Colon (tissue), 2 donors: ENCODE measurements around the gene TCFL5.
"Not testable (repeated sequence)": the region's sequence is repeated elsewhere in the genome, so short reads cannot be mapped to it uniquely, and the experiment has no call there.

Experiments used
- FAIRE-seq: peaks from 2 replicates; lab custom pipeline; 2012; peaks lifted over from hg19 to GRCh38; lab: Jason Lieb, UNC
- donor health status: control.
- donor health status: control.

TCFL5 gene

DNA sequence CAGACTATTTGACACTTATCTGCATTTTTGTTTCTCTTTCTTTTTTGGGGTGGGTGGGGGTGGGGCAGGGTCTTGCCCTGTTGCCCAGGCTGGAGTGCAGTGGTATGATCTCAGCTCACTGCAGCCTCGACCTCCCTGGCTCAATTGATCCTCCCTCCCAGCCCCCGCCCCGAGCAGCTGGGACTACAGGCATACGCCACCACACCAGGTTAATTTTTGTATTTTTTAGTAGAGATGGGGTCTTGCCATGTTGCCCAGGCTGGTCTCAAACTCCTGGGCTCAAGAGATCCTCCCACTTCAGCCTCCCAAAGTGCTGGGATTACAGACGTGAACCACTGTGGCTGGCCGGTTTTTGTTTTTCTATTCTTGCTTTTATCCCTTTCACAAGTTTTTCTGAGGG, 8.3 kb downstream of the TCFL5 start:
- not testable (repeated sequence) for FAIRE-seq

- FAIRE-seq: no peak
Observed at GRCh38 chr20:62852841-62853240, 8.8 kb downstream of the TCFL5 start.

DNA sequence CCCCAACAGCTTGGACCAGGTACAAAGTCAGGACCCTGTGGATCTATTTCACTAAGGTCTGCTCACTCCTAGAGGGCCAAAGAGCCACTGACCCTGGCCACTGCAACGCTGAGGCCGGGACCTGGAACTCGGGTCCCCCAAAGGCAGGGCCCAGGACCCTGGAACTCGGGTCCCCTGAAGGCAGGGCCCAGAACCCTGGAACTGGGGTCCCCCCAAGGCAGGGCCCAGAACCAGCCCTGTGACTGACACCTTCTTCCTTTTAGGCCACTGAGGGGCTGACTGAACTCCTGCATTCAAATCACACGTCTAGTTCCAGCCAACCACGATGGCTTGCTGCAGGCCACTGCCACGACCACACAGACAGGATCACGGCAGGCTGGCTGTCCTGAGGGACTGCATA, 9.4 kb downstream of the TCFL5 start:
- FAIRE-seq: no peak

DNA sequence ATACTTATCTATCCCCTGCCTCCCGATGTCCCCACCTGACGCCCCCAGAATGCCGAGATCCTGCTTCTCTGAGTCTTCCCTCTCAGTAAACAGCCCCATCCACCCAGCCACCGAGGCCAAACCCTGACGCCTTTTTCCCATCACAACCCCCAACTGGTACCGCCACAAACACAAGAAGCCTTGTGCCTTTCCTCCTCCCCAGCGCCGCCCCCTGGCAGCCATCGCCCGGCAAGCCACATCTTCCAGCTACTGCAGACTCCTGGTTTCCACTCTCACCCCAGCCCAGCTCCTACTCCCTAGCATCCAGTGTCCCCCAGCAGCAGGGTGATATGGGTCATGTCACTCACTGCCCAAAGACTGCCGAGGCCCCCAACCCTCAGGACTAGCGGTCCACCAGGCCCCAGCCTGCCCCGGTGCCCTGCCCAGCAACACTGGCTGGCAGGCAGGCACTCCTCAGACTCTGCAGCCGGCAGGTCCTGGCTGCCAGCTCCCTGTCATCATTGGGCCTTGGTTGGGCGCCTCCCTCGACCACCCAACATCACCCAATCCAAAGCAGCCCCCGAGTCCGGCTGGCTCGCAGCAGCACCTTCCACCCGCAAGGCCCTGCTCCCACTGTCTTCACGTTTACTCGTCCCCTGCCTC, 11.2 kb downstream of the TCFL5 start:
- no peak for FAIRE-seq

DNA sequence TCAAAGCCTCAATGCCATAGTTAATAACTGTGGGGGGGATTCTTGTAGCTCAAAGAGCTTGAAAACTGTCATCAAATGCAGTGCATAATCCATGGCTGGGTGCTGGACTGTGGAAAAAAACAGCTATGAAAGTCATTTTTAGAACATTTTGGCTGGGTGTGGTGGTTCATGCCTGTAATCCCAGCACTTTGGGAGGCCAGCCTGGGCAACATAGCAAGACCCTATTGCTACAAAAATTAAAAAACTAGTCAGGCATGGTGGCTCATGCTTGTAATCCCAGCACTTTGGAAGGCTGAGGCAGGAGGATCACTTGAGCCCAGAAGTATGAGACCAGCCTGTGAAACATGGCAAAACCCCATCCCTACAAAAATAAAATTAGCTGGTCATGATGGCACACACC, 12.2 kb downstream of the TCFL5 start:
- no peak for FAIRE-seq

DNA sequence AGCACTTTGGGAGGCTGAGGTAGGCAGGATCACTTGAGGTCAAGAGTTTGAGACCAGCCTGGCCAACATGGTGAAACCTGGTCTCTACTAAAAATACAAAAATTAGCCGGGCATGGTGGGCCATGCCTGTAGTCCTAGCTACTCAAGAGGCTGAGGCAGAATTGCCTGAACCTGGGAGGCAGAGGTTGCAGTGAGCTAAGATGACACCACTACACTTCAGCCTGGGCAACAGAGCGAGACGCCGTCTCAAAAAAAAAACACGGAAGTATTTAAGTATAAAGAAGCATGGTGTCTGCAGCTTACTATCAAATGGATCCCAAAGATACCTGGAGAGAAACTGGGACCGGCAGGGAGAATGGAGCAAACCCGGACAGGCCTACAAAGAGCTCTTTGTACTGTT, 12.7 kb downstream of the TCFL5 start:
- FAIRE-seq: not testable (repeated sequence)

GRCh38 chr20:62846166-62846890, 15.3 kb downstream of the TCFL5 start:
- FAIRE-seq: no peak

DNA sequence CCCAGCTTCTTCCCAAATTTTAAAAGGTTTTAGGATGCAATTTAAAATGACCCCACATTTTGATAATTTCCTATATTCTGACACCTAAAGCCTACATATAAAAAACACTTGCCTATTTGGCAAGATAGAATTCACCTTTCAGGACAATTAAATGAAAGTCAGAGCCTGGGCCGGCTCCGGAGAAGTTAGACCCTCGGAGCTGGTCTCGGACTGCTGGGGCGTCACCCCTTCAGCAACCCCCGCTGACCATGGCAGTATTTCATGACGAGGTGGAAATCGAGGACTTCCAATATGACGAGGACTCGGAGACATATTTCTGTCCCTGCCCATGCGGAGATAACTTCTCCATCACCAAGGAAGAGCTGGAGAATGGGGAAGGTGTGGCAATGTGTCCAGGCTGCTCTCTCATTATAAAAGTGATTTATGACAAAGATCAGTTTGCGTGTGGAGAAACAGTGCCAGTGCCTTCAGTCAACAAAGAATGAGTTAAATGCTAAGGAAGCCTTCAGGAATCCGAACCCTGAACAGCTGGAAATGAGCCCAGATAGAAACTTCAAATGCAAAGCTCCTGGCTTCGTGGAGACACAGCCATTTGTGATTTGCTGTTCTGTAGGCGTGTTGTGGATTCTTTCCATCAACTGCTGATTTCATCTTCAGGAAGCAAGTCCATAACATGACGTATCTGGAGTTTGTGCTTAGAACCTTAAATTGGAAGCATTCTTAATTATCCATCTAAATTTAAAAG, 16.0 kb downstream of the TCFL5 start:
- FAIRE-seq: no peak

DNA sequence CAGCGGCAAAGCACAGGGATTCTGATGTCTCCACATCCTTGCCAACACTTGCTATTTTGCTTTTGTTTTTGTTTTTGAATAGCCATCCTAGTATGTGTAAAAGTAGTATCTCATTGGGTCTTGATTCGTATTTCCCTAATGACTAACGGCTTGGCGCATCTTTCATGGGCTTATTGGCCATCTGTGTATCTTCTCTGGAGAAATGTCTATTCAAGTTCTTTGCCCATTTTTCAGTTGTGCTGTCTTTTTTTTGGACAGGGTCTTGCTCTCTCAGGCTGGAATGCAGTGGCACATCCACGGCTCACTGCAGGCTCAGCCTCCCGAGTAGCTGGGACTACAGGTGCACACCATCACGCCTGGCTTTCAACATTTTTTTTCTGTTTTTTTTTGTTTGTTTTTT, 17.4 kb downstream of the TCFL5 start:
- no peak for FAIRE-seq

DNA sequence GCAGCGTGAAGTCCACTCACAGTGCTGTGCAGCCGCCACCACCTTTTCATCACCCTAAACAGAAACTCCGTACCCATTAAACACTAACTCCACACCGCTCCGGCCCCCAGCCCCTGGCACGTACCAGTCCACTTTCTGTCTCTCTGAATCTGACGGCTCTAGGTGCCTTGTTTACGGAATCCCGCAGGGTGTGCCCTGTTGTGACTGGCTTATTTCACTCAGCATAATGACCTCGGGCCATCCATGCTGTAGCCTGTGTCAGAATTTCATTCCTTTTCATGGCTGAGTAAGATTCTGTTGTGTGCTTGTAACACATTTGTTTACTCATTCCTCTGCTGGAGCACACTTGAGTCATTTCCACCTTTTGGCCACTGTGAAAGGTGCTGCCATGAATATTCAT, 18.0 kb downstream of the TCFL5 start:
- no peak for FAIRE-seq

DNA sequence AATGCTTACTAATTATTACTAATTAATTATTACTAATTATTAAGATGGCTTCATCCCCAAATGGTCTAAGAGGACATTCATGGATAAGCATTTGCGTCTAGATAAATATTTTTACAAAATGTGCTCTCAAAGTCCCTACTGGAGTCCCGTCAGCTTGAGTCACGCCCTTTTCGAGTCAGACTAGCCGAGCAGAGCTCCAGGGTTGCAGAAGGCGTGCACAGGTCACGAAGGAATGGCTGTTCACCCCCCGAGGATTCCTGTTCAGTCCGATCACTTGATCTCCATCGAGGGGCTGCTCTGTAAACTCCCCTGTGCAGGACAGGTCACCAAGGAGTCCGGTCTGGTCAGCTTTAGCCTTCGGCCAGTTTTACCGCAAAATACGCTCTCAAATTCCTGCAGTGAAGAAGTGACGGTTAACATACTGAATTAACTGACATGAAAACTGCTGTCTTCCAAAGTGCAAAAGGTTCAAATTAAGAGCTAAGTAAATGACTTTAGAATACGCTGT, 19.9 kb downstream of the TCFL5 start:
- FAIRE-seq: no peak

- FAIRE-seq: no peak
Observed at GRCh38 chr20:62840244-62841197, 21.1 kb downstream of the TCFL5 start.

- FAIRE-seq: no peak
Observed at GRCh38 chr20:62839816-62840215, 21.8 kb downstream of the TCFL5 start.

DNA sequence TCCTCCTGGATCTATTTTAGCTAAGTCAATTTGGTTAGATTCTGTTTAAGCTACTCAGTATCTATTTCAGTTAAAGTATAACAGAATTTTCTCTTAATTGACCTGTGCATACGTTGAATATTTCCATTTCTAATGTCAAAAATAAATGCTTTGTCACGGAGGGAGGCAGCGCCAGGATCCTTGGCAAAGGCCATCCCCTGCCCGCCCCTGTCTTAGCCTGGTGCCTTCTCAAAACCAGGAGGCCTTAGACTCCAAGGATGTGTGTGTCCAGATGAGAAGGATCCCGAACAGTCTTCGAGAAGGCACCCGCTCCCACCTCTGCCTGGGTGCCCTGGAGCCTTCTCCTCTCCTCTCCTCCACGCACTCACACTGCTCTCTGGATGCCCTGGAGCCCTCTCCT, 22.4 kb downstream of the TCFL5 start:
- no peak for FAIRE-seq

GRCh38 chr20:62838128-62838891, 23.3 kb downstream of the TCFL5 start:
- no peak for FAIRE-seq

DNA sequence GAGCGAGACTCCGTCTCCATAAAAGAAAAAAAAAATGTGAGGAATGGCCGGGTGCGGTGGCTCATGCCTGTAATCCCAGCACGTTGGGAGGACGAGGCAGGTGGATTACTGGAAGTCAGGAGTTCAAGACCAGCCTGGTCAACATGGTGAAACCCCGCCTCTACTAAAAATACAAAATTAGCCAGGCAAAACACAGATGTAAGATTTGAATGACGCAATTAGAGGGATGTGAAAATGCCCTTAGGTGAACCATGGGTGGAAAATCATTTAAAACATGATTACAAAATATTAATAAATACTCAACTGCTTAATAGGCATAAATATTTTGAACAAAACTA, 23.9 kb downstream of the TCFL5 start:
- no peak for FAIRE-seq

- FAIRE-seq: no peak
Observed at GRCh38 chr20:62836967-62837490, 24.6 kb downstream of the TCFL5 start.

DNA sequence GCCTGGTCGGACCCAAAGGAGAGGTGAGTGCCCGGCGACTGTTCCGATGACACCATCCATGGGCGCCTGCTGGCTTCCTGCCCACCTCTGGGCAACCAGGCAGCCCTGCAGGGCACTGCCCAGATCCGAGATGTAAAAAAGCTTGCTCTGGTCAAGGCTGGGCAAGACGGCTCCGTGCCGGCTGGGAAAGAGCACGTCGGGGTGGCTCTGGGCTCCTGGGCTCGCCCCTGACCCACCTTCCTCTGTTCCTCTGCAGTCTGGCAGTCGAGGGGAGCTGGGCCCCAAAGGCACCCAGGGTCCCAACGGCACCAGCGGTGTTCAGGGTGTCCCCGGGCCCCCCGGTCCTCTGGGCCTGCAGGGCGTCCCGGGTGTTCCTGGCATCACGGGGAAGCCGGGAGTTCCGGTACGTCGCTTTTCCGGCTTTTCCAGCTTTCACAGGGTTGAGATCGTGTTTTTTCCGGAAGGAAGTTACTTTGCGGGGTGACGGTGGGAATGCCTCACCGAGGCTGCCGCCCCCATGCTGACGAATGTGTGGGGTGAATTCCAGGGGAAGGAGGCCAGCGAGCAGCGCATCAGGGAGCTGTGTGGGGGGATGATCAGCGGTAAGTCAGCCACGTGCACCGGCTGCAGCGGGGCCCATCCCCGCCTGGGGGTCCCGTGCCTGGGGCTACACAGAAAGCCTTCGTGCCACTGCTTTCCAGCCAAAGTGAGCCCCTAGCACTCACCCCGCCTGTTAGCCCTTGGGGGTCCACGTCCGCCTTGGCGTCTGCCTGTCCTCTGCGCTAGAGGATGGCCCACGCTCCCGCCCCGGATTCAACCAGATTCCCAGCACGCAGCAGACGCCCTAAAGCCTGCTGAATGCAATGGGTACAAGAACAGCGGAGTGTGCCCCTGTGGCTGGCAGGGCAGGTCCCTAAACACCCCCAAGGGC, 25.4 kb downstream of the TCFL5 start:
- FAIRE-seq: no peak

DNA sequence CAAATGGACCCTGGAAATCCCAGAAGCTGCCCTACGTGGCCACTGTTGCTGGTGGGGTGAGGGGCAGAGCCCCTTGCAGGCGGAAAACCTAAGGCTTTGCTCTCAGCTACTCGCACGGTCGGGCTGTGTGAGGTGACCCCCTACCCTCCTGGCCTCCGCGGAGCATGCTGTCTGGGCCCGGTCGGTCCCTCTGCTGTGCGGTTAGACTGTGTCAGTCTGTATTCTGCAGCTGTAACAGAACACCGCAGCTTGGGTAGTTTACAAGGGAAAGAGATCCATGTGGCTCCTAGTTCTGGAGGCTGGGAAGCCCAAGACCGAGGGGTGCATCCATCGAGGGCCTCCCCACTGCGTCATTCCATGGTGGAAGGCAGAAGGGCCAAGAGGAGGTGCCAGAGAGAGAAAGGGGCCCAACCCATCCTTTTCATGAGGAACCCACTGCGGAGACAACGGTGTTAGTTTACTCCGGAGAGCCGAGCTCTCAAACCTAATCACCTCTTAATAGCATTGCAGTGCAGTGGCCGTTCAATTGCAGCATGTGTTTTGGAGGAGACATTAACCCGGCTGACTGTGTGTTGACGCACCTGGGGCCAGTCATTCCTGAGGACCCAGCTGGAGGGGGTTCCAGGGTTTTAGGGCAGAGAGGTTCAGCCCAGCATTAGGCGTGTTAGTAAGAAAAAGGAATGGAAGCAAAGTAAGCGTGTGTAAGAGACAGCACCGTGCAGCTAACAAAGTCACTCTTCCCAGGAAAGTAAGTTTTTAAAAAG, 26.5 kb downstream of the TCFL5 start:
- FAIRE-seq: no peak
